K562 (cell line): ENCODE measurements around the gene RNF144A. TPM values are rescaled to one million over a fixed set of nuclear protein-coding genes. Genes with fewer than 3 reads are reported as not detected.

Experiments used
- ATAC-seq: fragments of 200-7000 bp; cut with Tn5 transposase; 3 replicates; pipeline ENCODE4 v1.9.1; 2020; ENCODE audit warnings: moderate library complexity
- BruUV-seq: library from RNA; stranded (reverse); fragments of 400-500 nt; replicated peaks from 2 replicates; lab custom pipeline; 2021; lab: Mats Ljungman, UMichigan
- CTCF ChIA-PET: fragments of 300-600 bp; formaldehyde crosslinking; extraction: SDS; loops from one replicate; lab custom pipeline; 2021; ENCODE audit warnings: low intra/inter-chr PET ratio; lab: Yijun Ruan, JAX
- POLR2A ChIA-PET: fragments of 300-600, 350-650 bp; sonication (Branson Sonifier 250); formaldehyde crosslinking; extraction: SDS; loops from one replicate; lab custom pipeline; 2021; ENCODE audit warnings: antibody characterized with exemption, inconsistent platforms; lab: Yijun Ruan, JAX
- DNase-seq, 4 experiments: peaks; one replicate each; pipeline versions ENCODE4 v3.0.0 to v3.0.0-alpha.2; 2011 to 2018; ENCODE audit warnings: low spot score in 3 of 4, mixed read lengths in 3 of 4; ENCODE audit errors: extremely low read depth in 1 of 4
- FAIRE-seq: peaks from 2 replicates; lab custom pipeline; 2011; peaks lifted over from hg19 to GRCh38; lab: Jason Lieb, UNC
- H2AFZ ChIP-seq: 2 replicates; pipeline ENCODE4 v1.6.0; 2011; ENCODE audit warnings: low read depth, low read length, control low read depth, inconsistent platforms
- H3K27ac ChIP-seq: fragments of 200-600 bp; 3 replicates; pipeline ENCODE4 v1.8.0; 2011; ENCODE audit warnings: low read depth, mild to moderate bottlenecking, control low read depth, inconsistent platforms, low read length, moderate library complexity, mixed read lengths; ENCODE audit errors: extremely low read depth
- H3K27me3 ChIP-seq, 2 experiments: fragments of 300-600 bp in 1 of 2; 2 replicates in 1 of 2; 3 replicates in 1 of 2; pipeline versions ENCODE4 v1.6.0 to v1.8.0; 2011; ENCODE audit warnings: inconsistent platforms in 2 of 2, low read length in 2 of 2, mild to moderate bottlenecking in 1 of 2, mixed read lengths in 1 of 2, moderate library complexity in 1 of 2; ENCODE audit not compliant: control insufficient read depth in 2 of 2, insufficient read depth in 2 of 2
- H3K36me3 ChIP-seq: fragments of 300-600 bp; 3 replicates; pipeline ENCODE4 v1.8.0; 2011; ENCODE audit warnings: mild to moderate bottlenecking, low read length, inconsistent platforms; ENCODE audit not compliant: control insufficient read depth, insufficient read depth
- H3K4me1 ChIP-seq, 2 experiments: fragments of 200-600 bp in 1 of 2; replicated peaks in 1 of 2; 2 replicates in 1 of 2; 3 replicates in 1 of 2; pipeline versions ENCODE4 v1.5.1 to v1.8.0; 2011; ENCODE audit warnings: inconsistent platforms in 2 of 2, low read length in 2 of 2, mild to moderate bottlenecking in 1 of 2, mixed read lengths in 1 of 2, moderate library complexity in 1 of 2; ENCODE audit not compliant: control insufficient read depth in 2 of 2, insufficient read depth in 2 of 2
- H3K4me2 ChIP-seq: 2 replicates; pipeline ENCODE4 v1.6.1; 2011; ENCODE audit warnings: low read length, control low read depth, inconsistent platforms, mixed read lengths; ENCODE audit not compliant: insufficient read depth
- H3K4me3 ChIP-seq: fragments of 200-600 bp; sonication (generic), shearing (Covaris generic); 2 replicates; pipeline ENCODE4 v1.5.1; 2016; ENCODE audit warnings: control low read depth, inconsistent platforms
- H3K79me2 ChIP-seq: fragments of 200-600 bp; 3 replicates; pipeline ENCODE4 v1.8.0; 2011; ENCODE audit warnings: low read length, inconsistent platforms; ENCODE audit not compliant: control insufficient read depth, insufficient read depth
- H3K9ac ChIP-seq, 2 experiments: 2 replicates each; pipeline versions ENCODE4 v1.6.0 to v1.6.1; 2011; ENCODE audit warnings: low read depth in 2 of 2, low read length in 2 of 2, control low read depth in 1 of 2, inconsistent platforms in 1 of 2, mild to moderate bottlenecking in 1 of 2, mixed read lengths in 1 of 2; ENCODE audit not compliant: insufficient read depth in 1 of 2
- H3K9me1 ChIP-seq: one replicate; pipeline ENCODE4 v1.6.0; 2011; ENCODE audit warnings: inconsistent platforms, mild to moderate bottlenecking, low read length, moderate library complexity; ENCODE audit not compliant: control insufficient read depth, insufficient read depth
- H3K9me3 ChIP-seq: replicated peaks from 2 replicates; pipeline ENCODE4 v1.5.1; 2011; ENCODE audit warnings: low read depth, low read length, inconsistent platforms; ENCODE audit not compliant: control insufficient read depth, insufficient read depth
- H4K20me1 ChIP-seq: replicated peaks from 2 replicates; pipeline ENCODE4 v1.6.1; 2011; ENCODE audit warnings: low read length, inconsistent platforms, mixed read lengths; ENCODE audit not compliant: control insufficient read depth, insufficient read depth
- ARID3B ChIP-seq: fragments of 250-450 bp; sonication (Bioruptor Pico); IDR thresholded peaks from 2 replicates; pipeline ENCODE4 v1.4.0; 2020; ENCODE audit warnings: borderline replicate concordance
- C11orf30 ChIP-seq: fragments of 450-650 bp; IDR thresholded peaks from 2 replicates; pipeline ENCODE4 v1.6.1; 2016; ENCODE audit warnings: low read depth, mild to moderate bottlenecking
- CEBPB ChIP-seq: fragments of 450-650 bp; IDR thresholded peaks from 2 replicates; pipeline ENCODE4 v1.6.1; 2016; ENCODE audit warnings: missing genetic modification characterization, missing compliant biosample characterization
- GABPB1 ChIP-seq: sonication (generic); formaldehyde crosslinking; IDR thresholded peaks from 2 replicates; pipeline ENCODE4 v1.8.0; 2022; ENCODE audit warnings: mild to moderate bottlenecking, missing genetic modification reagents
- GATAD2B ChIP-seq: fragments of 450-650 bp; IDR thresholded peaks from 2 replicates; pipeline ENCODE4 v1.6.1; 2017; ENCODE audit warnings: mild to moderate bottlenecking, borderline replicate concordance
- ID3 ChIP-seq, 2 experiments: fragments of 250-450 bp in 1 of 2; fragments of 450-650 bp in 1 of 2; sonication (Bioruptor Pico) in 1 of 2; IDR thresholded peaks; 2 replicates each; pipeline versions ENCODE4 v1.6.1 to v1.8.0; 2016 to 2021; ENCODE audit warnings: mild to moderate bottlenecking in 2 of 2, moderate library complexity in 2 of 2, missing compliant biosample characterization in 1 of 2, missing genetic modification characterization in 1 of 2
- KDM5B ChIP-seq: fragments of 200-600 bp; sonication (generic); IDR thresholded peaks from 2 replicates; pipeline ENCODE4 v1.6.1; 2012; ENCODE audit warnings: low read depth, mild to moderate bottlenecking, moderate library complexity, low read length, control low read depth, inconsistent platforms; ENCODE audit not compliant: insufficient replicate concordance
- MCM3 ChIP-seq: fragments of 450-650 bp; IDR thresholded peaks from 2 replicates; pipeline ENCODE4 v1.6.1; 2016
- NCOA6 ChIP-seq: fragments of 450-650 bp; IDR thresholded peaks from 2 replicates; pipeline ENCODE4 v1.6.1; 2017; ENCODE audit warnings: mild to moderate bottlenecking
- PHB ChIP-seq: fragments of 250-450 bp; sonication (Bioruptor Pico); IDR thresholded peaks from 2 replicates; pipeline ENCODE4 v1.5.0; 2021
- TAF1 ChIP-seq: IDR thresholded peaks from 2 replicates; pipeline ENCODE4 v1.6.1; 2011; ENCODE audit warnings: mild to moderate bottlenecking, low read length, moderate library complexity; ENCODE audit not compliant: insufficient read depth, control insufficient read depth, severe bottlenecking; ENCODE audit errors: extremely low read depth
- ZMIZ1 ChIP-seq, 2 experiments: fragments of 150-350 bp in 1 of 2; IDR thresholded peaks; 2 replicates each; pipeline ENCODE4 v1.6.1; 2012 to 2016; ENCODE audit warnings: low read depth in 2 of 2, low read length in 2 of 2, mild to moderate bottlenecking in 1 of 2, moderate library complexity in 1 of 2
- ZNF239 ChIP-seq: fragments of 250-450 bp; sonication (Bioruptor Pico); IDR thresholded peaks from 2 replicates; pipeline ENCODE4 v1.4.0; 2020; ENCODE audit warnings: mild to moderate bottlenecking
- ZNF274 ChIP-seq: IDR thresholded peaks from 2 replicates; pipeline ENCODE4 v1.6.1; 2011; ENCODE audit warnings: low read depth, mild to moderate bottlenecking, low read length, moderate library complexity, borderline replicate concordance
- WGBS: fragments of 100-300 bp; shearing (Covaris generic); methylation state at CpG from one replicate; pipeline ENCODE4 v1.1.6; 2016; ENCODE audit warnings: low coverage, mixed read lengths; ENCODE audit not compliant: insufficient coverage; ENCODE audit errors: missing lambda C conversion rate; 5-methylcytosine and 5-hydroxymethylcytosine counted together
- in situ Hi-C: fragments of 300-500 bp; cut with MboI; formaldehyde crosslinking; loops from 4 replicates; pipeline ENCODE4 v1.15.0; 2018; ENCODE audit warnings: inconsistent platforms, mixed read lengths
- intact Hi-C: fragments of 100-400 bp; cut with micrococcal nuclease; formaldehyde crosslinking; loops from 2 replicates; pipeline ENCODE4 v1.14.2; 2022
- polyA plus RNA-seq, 8 experiments: library from polyadenylated mRNA; depleted of rRNA in 4 of 8; stranded (reverse) in 5 of 8; unstranded in 3 of 8; fragments of >200 nt; fragmentation: Nextera tagmentation in 2 of 8; fragmentation: Illumina TruSeq in 1 of 8; extraction: Ambion mirVana in 2 of 8; extraction: Trizol in 1 of 8; gene quantifications; 2 replicates each; pipeline versions ENCODE4 v1.2.1 to v1.2.3, GENCODE V29; 2011 to 2014; ENCODE audit warnings: inconsistent platforms in 1 of 8, missing spikeins in 1 of 8
- total RNA-seq, 7 experiments: library from RNA; depleted of rRNA in 6 of 7; stranded (reverse); fragments of >200 nt in 6 of 7; fragmentation: Illumina TruSeq in 2 of 7; extraction: Trizol in 2 of 7; gene quantifications; 2 replicates each; pipeline versions ENCODE4 v1.2.1 to v1.2.3, GENCODE V29; 2011 to 2021; ENCODE audit warnings: low replicate concordance in 1 of 7
- TF ChIP-seq, protein P1 (sequence below): fragments of 450-650 bp; conservative IDR thresholded peaks from 2 replicates; pipeline ENCODE4 v1.6.1; 2016; ENCODE audit warnings: missing genetic modification characterization, low read depth, mild to moderate bottlenecking, control low read depth, missing compliant biosample characterization

Gene RNF144A
- total and polyA plus RNA-seq, 9 of the 15 experiments (the other 6 are each of a cell fraction or from before 2014, with no cell fraction given) = 0.96 to 11.3 (median 6.2) TPM

GRCh38 chr2:7089284-7089683 is 172.1 kb downstream of the RNF144A start:
- H3K9me3 ChIP-seq = no peaks in the 10 kb centered on the region
- no peak overlapping the region for H3K4me3 ChIP-seq
- H3K79me2 ChIP-seq = no peaks in the 10 kb centered on the region
- H3K9ac ChIP-seq = no peak overlapping the region
- H3K36me3 ChIP-seq = no peaks in the 10 kb centered on the region
- peaks cover 9 to 47% of the 10 kb centered on the region in 2 experiments; a peak in 4 of 5 replicates for H3K27me3 ChIP-seq
- no peaks in the 10 kb centered on the region for H4K20me1 ChIP-seq
- 5% methylated on average over 12 of the region's 16 CpGs for WGBS
- peaks cover 0 to 5% of the 10 kb centered on the region in 2 experiments; a peak in 2 of 5 replicates for H3K4me1 ChIP-seq
- H3K27ac ChIP-seq = no peak overlapping the region
- no peaks in the 10 kb centered on the region for H3K9me1 ChIP-seq
- ChIA-PET CTCF (no interaction called here), POLR2A (interaction anchor here (0.8 kb wide), 1 partner anchor 21 kb away, joined by 3 read pairs; no protein-coding TSS in a partner anchor)
- in situ Hi-C loops (loop anchor here (25.0 kb wide), 1 partner anchor 1598 kb away; the partner anchor contains the start of gene ID2), intact Hi-C loops (no loop called here)
- BruUV-seq = no TSS peak
- no peak overlapping the region for H2AFZ ChIP-seq
- DNase-seq = no peak
- FAIRE-seq = no peak
- 0 out of 3 replicates have a peak, but pooled peaks have one; percentile 25 for ATAC-seq
- no peak overlapping the region for H3K4me2 ChIP-seq
- TF ChIP-seq ZMIZ1 (IDR thresholded peaks at IDR 0.05; ENCODE audit: low read depth in 2 of 2, low read length in 2 of 2) (no peak), KDM5B (no peak), GATAD2B (no peak), ZNF239 (CRISPR knock-in tag) (no peak), C11orf30 (no peak), TAF1 (no peak), CEBPB (no peak), NCOA6 (no peak), ARID3B (no peak), ID3 (CRISPR knock-in tag; IDR thresholded peaks at IDR 0.05) (no peak), ID3 (tag; IDR thresholded peaks at IDR 0.05) (no peak), GABPB1 (CRISPR knock-in tag) (no peak), PHB (CRISPR knock-in tag) (no peak), MCM3 (no peak), ZNF274 (no peak)
- TF ChIP-seq, protein P1, sequence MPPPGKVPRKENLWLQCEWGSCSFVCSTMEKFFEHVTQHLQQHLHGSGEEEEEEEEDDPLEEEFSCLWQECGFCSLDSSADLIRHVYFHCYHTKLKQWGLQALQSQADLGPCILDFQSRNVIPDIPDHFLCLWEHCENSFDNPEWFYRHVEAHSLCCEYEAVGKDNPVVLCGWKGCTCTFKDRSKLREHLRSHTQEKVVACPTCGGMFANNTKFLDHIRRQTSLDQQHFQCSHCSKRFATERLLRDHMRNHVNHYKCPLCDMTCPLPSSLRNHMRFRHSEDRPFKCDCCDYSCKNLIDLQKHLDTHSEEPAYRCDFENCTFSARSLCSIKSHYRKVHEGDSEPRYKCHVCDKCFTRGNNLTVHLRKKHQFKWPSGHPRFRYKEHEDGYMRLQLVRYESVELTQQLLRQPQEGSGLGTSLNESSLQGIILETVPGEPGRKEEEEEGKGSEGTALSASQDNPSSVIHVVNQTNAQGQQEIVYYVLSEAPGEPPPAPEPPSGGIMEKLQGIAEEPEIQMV (tag) = no peak
